NCI-H1105 (cell line): ENCODE data around the gene TCF3.
"Not testable (repeated sequence)": the region's sequence is repeated elsewhere in the genome, so short reads cannot be mapped to it uniquely, and the experiment has no call there.

Experiments
- DNase-seq: peaks from one replicate; lab custom pipeline; 2025; lab: John Stamatoyannopoulos, UW

TCF3 gene

GRCh38 chr19:1672769-1673644 lies 20.6 kb upstream of the TCF3 start:
- DNase-seq, result no peak

GRCh38 chr19:1672038-1672768 lies 19.8 kb upstream of the TCF3 start:
- DNase-seq, result peak; percentile 51

- no peak for DNase-seq
These were observed 19.3 kb upstream of the TCF3 start for GRCh38 chr19:1671716-1672037.

GRCh38 chr19:1670747-1671146 lies 18.3 kb upstream of the TCF3 start:
- not testable (repeated sequence) for DNase-seq

GRCh38 chr19:1668486-1669270 lies 16.3 kb upstream of the TCF3 start:
- no peak for DNase-seq

- DNase-seq, result no peak
These were observed 15.7 kb upstream of the TCF3 start for GRCh38 chr19:1668048-1668485.

GRCh38 chr19:1665565-1666047 lies 13.2 kb upstream of the TCF3 start:
- no peak for DNase-seq

- no peak for DNase-seq
These were observed 11.4 kb upstream of the TCF3 start for GRCh38 chr19:1663852-1664251.

- DNase-seq, result not testable (repeated sequence)
These were observed 10.8 kb upstream of the TCF3 start for GRCh38 chr19:1663227-1663626.

- DNase-seq, result no peak
These were observed 9.6 kb upstream of the TCF3 start for GRCh38 chr19:1661995-1662394.

GRCh38 chr19:1659084-1659427 lies 6.6 kb upstream of the TCF3 start:
- DNase-seq, result no peak

GRCh38 chr19:1658150-1659083 lies 6.0 kb upstream of the TCF3 start:
- no peak for DNase-seq

- no peak for DNase-seq
These were observed 5.3 kb upstream of the TCF3 start for GRCh38 chr19:1657746-1658145.

GRCh38 chr19:1656988-1657536 lies 4.6 kb upstream of the TCF3 start:
- DNase-seq, result no peak

- no peak for DNase-seq
These were observed 3.7 kb upstream of the TCF3 start for GRCh38 chr19:1655987-1656608.

- no peak for DNase-seq
These were observed 2.9 kb upstream of the TCF3 start for GRCh38 chr19:1655131-1655981.

GRCh38 chr19:1654178-1654792 lies 1.9 kb upstream of the TCF3 start:
- no peak for DNase-seq

GRCh38 chr19:1653300-1653628 lies 849 bp upstream of the TCF3 start:
- no peak for DNase-seq

- no peak for DNase-seq
These were observed 685 bp downstream of the TCF3 start for GRCh38 chr19:1651568-1652291.
